Suppressor macrophage treated with lipopolysaccharide for 4 hours (primary cell): ENCODE measurements around the gene FANK1.
"Not testable (repeated sequence)": the region's sequence is repeated elsewhere in the genome, so short reads cannot be mapped to it uniquely, and the experiment has no call there.

ENCODE experiments used
- DNase-seq: peaks from one replicate; pipeline ENCODE4 v3.0.0-alpha.2; 2020

Gene FANK1

GRCh38 chr10:125896088-125896934 lies at the start of gene FANK1:
Gene FANK1 (plus strand): TSS chr10:125896564. CDS start chr10:125896643, 79 bp downstream.
- DNase-seq: peak; percentile 92

GRCh38 chr10:125846894-125847293 lies 49.5 kb upstream of the FANK1 start:
- no peak for DNase-seq

- no peak for DNase-seq
Measured at GRCh38 chr10:125848371-125848770, 48.0 kb upstream of the FANK1 start.

GRCh38 chr10:125848857-125849256 lies 47.5 kb upstream of the FANK1 start:
- DNase-seq: no peak

GRCh38 chr10:125849448-125849847 lies 46.9 kb upstream of the FANK1 start:
- no peak for DNase-seq

GRCh38 chr10:125850766-125851731 lies 45.3 kb upstream of the FANK1 start:
- no peak for DNase-seq

- no peak for DNase-seq
Measured at GRCh38 chr10:125852487-125852886, 43.9 kb upstream of the FANK1 start.

GRCh38 chr10:125857185-125857760 lies 39.1 kb upstream of the FANK1 start:
- no peak for DNase-seq

GRCh38 chr10:125859128-125859817 lies 37.1 kb upstream of the FANK1 start:
- DNase-seq: no peak

GRCh38 chr10:125865120-125865519 lies 31.2 kb upstream of the FANK1 start:
- DNase-seq: no peak

- no peak for DNase-seq
Measured at GRCh38 chr10:125866421-125867029, 29.8 kb upstream of the FANK1 start.

GRCh38 chr10:125868372-125868975 lies 27.9 kb upstream of the FANK1 start:
- DNase-seq: peak; percentile 31

GRCh38 chr10:125871338-125871737 lies 25.0 kb upstream of the FANK1 start:
- no peak for DNase-seq

- no peak for DNase-seq
Measured at GRCh38 chr10:125878957-125879835, 17.2 kb upstream of the FANK1 start.

- no peak for DNase-seq
Measured at GRCh38 chr10:125880719-125881118, 15.6 kb upstream of the FANK1 start.

GRCh38 chr10:125881192-125881591 lies 15.2 kb upstream of the FANK1 start, which contains the start of gene DHX32:
Gene DHX32 (minus strand): TSS chr10:125881292. CDS start chr10:125880824, 468 bp downstream.
- no peak for DNase-seq

- no peak for DNase-seq
Measured at GRCh38 chr10:125882596-125882995, 13.8 kb upstream of the FANK1 start.

- DNase-seq: no peak
Measured at GRCh38 chr10:125883211-125883610, 13.2 kb upstream of the FANK1 start.

- DNase-seq: no peak
Measured at GRCh38 chr10:125886914-125887512, 9.4 kb upstream of the FANK1 start.

- not testable (repeated sequence) for DNase-seq
Measured at GRCh38 chr10:125889441-125889840, 6.9 kb upstream of the FANK1 start.
